Measurements from ENCODE around the gene DNAH14.

DNA sequence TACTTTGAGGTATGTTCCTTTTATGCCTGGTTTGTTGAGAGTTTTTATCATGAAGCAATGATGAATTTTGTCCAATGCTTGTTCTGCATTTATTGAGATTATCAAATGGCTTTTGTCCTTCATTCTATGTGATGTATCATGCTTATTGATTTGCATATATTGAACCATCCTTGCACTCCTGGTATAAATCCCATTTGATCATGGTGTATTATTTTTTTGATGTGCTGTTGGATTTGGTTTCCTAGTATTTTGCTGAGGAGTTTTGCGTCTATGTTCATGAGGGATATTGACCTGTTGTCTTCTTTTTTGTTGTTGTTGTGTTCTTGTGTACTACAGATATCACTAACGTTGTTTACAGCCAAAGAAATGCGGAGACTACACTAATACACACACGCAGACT lies 4.1 kb downstream of the DNAH14 start:
- TF ChIP-seq GATA3 (IDR thresholded peaks at IDR 0.05; ENCODE audit: low read depth, low read length) (no peak), GATA2 (IDR thresholded peaks at IDR 0.05; ENCODE audit: low read depth, low read length) (no peak)
